Measurements from ENCODE around the gene ALDH1A2.
"Not testable (repeated sequence)": the region's sequence is repeated elsewhere in the genome, so short reads cannot be mapped to it uniquely, and the experiment has no call there.

The ALDH1A2 gene

GRCh38 chr15:58039079-58040035 is 26.2 kb downstream of the ALDH1A2 start:
- DNase-seq: no peak

- DNase-seq: no peak
Measured at GRCh38 chr15:58038426-58039078, 27.0 kb downstream of the ALDH1A2 start.

- no peak for DNase-seq
Measured at GRCh38 chr15:58037723-58038301, 27.7 kb downstream of the ALDH1A2 start.

GRCh38 chr15:58036579-58036978 is 28.9 kb downstream of the ALDH1A2 start:
- DNase-seq: no peak

GRCh38 chr15:58028392-58028791 is 37.1 kb downstream of the ALDH1A2 start:
- DNase-seq: not testable (repeated sequence)

GRCh38 chr15:58026552-58026951 is 39.0 kb downstream of the ALDH1A2 start:
- DNase-seq: no peak

- DNase-seq: no peak
Measured at GRCh38 chr15:58026051-58026450, 39.5 kb downstream of the ALDH1A2 start.

GRCh38 chr15:58021332-58022230 is 43.9 kb downstream of the ALDH1A2 start:
- no peak for DNase-seq

- DNase-seq: no peak
Measured at GRCh38 chr15:58019503-58020376, 45.8 kb downstream of the ALDH1A2 start.

- no peak for DNase-seq
Measured at GRCh38 chr15:58017869-58018268, 47.6 kb downstream of the ALDH1A2 start.

GRCh38 chr15:58016581-58017175 is 48.8 kb downstream of the ALDH1A2 start:
- no peak for DNase-seq

GRCh38 chr15:58015565-58015964 is 49.9 kb downstream of the ALDH1A2 start:
- no peak for DNase-seq

GRCh38 chr15:58014470-58014869 is 51.0 kb downstream of the ALDH1A2 start:
- DNase-seq: no peak

GRCh38 chr15:58014040-58014439 is 51.5 kb downstream of the ALDH1A2 start:
- no peak for DNase-seq

- DNase-seq: no peak
Measured at GRCh38 chr15:58010983-58011382, 54.5 kb downstream of the ALDH1A2 start.

- no peak for DNase-seq
Measured at GRCh38 chr15:58003810-58004209, 61.7 kb downstream of the ALDH1A2 start.

- no peak for DNase-seq
Measured at GRCh38 chr15:58002338-58003126, 63.0 kb downstream of the ALDH1A2 start.

- DNase-seq: not testable (repeated sequence)
Measured at GRCh38 chr15:57999699-58000098, 65.8 kb downstream of the ALDH1A2 start.

GRCh38 chr15:57996561-57996960 is 69.0 kb downstream of the ALDH1A2 start:
- DNase-seq: no peak

All from stimulated activated CD4-positive, alpha-beta T cell treated with anti-CD3 and anti-CD28 coated beads, Interleukin-2, amount 100 ng/mL, for 24 hours (primary cell).